K562 (cell line): ENCODE results near the gene DENND4C. TPM values are rescaled to one million over a fixed set of nuclear protein-coding genes. Genes with fewer than 3 reads are reported as not detected.
A peak's percentile ranks its signal among the peaks of the same experiment; 100 is the strongest.

Source experiments
- ARNT ChIP-seq, 2 experiments: fragments of 450-650 bp; IDR thresholded peaks; 2 replicates each; pipeline ENCODE4 v1.6.1; 2016; ENCODE audit warnings: mild to moderate bottlenecking in 1 of 2
- BRF1 ChIP-seq: IDR thresholded peaks from 3 replicates; pipeline ENCODE4 v1.6.1; 2011; ENCODE audit warnings: borderline replicate concordance, mild to moderate bottlenecking; ENCODE audit not compliant: insufficient read length; ENCODE audit errors: extremely low read depth
- DDX20 ChIP-seq: fragments of 450-650 bp; IDR thresholded peaks from 2 replicates; pipeline ENCODE4 v1.6.1; 2016; ENCODE audit warnings: missing genetic modification characterization, low read depth, mild to moderate bottlenecking, missing compliant biosample characterization, moderate library complexity
- GATAD2B ChIP-seq: fragments of 450-650 bp; IDR thresholded peaks from 2 replicates; pipeline ENCODE4 v1.6.1; 2017; ENCODE audit warnings: mild to moderate bottlenecking, borderline replicate concordance
- HIVEP1 ChIP-seq: fragments of 250-450 bp; sonication (Bioruptor Pico); IDR thresholded peaks from 2 replicates; pipeline ENCODE4 v1.4.0; 2020; ENCODE audit warnings: mild to moderate bottlenecking
- IFI16 ChIP-seq: fragments of 250-450 bp; sonication (Bioruptor Pico); IDR thresholded peaks from 2 replicates; pipeline ENCODE4 v2.1.2; 2022; ENCODE audit warnings: mild to moderate bottlenecking, inconsistent platforms
- KDM5B ChIP-seq: fragments of 200-600 bp; sonication (generic); IDR thresholded peaks from 2 replicates; pipeline ENCODE4 v1.6.1; 2012; ENCODE audit warnings: low read depth, mild to moderate bottlenecking, moderate library complexity, low read length, control low read depth, inconsistent platforms; ENCODE audit not compliant: insufficient replicate concordance
- MEF2A ChIP-seq: IDR thresholded peaks from 2 replicates; pipeline ENCODE4 v1.6.1; 2011; ENCODE audit warnings: low read depth, mild to moderate bottlenecking, low read length, moderate library complexity; ENCODE audit not compliant: control insufficient read depth
- NFATC3 ChIP-seq: fragments of 450-650 bp; IDR thresholded peaks from 2 replicates; pipeline ENCODE4 v1.6.1; 2017; ENCODE audit warnings: mild to moderate bottlenecking
- RBM34 ChIP-seq: fragments of 200-400 bp; formaldehyde crosslinking; IDR thresholded peaks from 2 replicates; pipeline ENCODE4 v1.6.1; 2018; ENCODE audit warnings: low read length, borderline replicate concordance; ENCODE audit not compliant: insufficient read depth
- SIN3A ChIP-seq, 2 experiments: fragments of 150-350 bp in 1 of 2; IDR thresholded peaks; 2 replicates each; pipeline ENCODE4 v1.6.1; 2011 to 2016; ENCODE audit warnings: borderline replicate concordance in 2 of 2, low read depth in 2 of 2, low read length in 2 of 2, mild to moderate bottlenecking in 2 of 2, moderate library complexity in 2 of 2; ENCODE audit not compliant: control insufficient read depth in 1 of 2
- TAF1 ChIP-seq: IDR thresholded peaks from 2 replicates; pipeline ENCODE4 v1.6.1; 2011; ENCODE audit warnings: mild to moderate bottlenecking, low read length, moderate library complexity; ENCODE audit not compliant: insufficient read depth, control insufficient read depth, severe bottlenecking; ENCODE audit errors: extremely low read depth
- TCF7L2 ChIP-seq: fragments of 150-350 bp; IDR thresholded peaks from 2 replicates; pipeline ENCODE4 v1.6.1; 2016; ENCODE audit warnings: low read depth, mild to moderate bottlenecking, low read length, moderate library complexity
- ZFP1 ChIP-seq: fragments of 450-650 bp; formaldehyde crosslinking; IDR thresholded peaks from 2 replicates; pipeline ENCODE4 v1.4.0; 2020; ENCODE audit warnings: mild to moderate bottlenecking, mixed read lengths
- ZFPM2 ChIP-seq: fragments of 250-450 bp; sonication (Bioruptor Pico); IDR thresholded peaks from 2 replicates; pipeline ENCODE4 v1.5.1; 2022; ENCODE audit warnings: mild to moderate bottlenecking
- ZNF146 ChIP-seq: IDR thresholded peaks from one replicate; pipeline ENCODE4 v1.6.1; 2018; ENCODE audit warnings: missing compliant biosample characterization; ENCODE audit not compliant: unreplicated experiment
- ZNF217 ChIP-seq: sonication (generic); formaldehyde crosslinking; IDR thresholded peaks from 2 replicates; pipeline ENCODE4 v1.8.0; 2022; ENCODE audit warnings: mild to moderate bottlenecking, missing genetic modification reagents
- ZNF311 ChIP-seq: fragments of 250-450 bp; sonication (Bioruptor Pico); IDR thresholded peaks from 2 replicates; pipeline ENCODE4 v1.4.0; 2020; ENCODE audit warnings: mild to moderate bottlenecking, moderate library complexity
- ZNF324 ChIP-seq: fragments of 250-450 bp; sonication (Bioruptor Pico); IDR thresholded peaks from 2 replicates; pipeline ENCODE4 v1.4.0; 2020; ENCODE audit warnings: mild to moderate bottlenecking
- ZNF668 ChIP-seq: fragments of 250-450 bp; sonication (Bioruptor Pico); IDR thresholded peaks from 2 replicates; pipeline ENCODE4 v1.8.0; 2022; ENCODE audit warnings: mild to moderate bottlenecking, inconsistent platforms
- ZZZ3 ChIP-seq: fragments of 450-650 bp; IDR thresholded peaks from 2 replicates; pipeline ENCODE4 v1.6.1; 2016; ENCODE audit warnings: antibody characterized with exemption, mild to moderate bottlenecking, moderate library complexity
- polyA plus RNA-seq, 8 experiments: library from polyadenylated mRNA; depleted of rRNA in 4 of 8; stranded (reverse) in 5 of 8; unstranded in 3 of 8; fragments of >200 nt; fragmentation: Nextera tagmentation in 2 of 8; fragmentation: Illumina TruSeq in 1 of 8; extraction: Ambion mirVana in 2 of 8; extraction: Trizol in 1 of 8; gene quantifications; 2 replicates each; pipeline versions ENCODE4 v1.2.1 to v1.2.3, GENCODE V29; 2011 to 2014; ENCODE audit warnings: inconsistent platforms in 1 of 8, missing spikeins in 1 of 8
- total RNA-seq, 7 experiments: library from RNA; depleted of rRNA in 6 of 7; stranded (reverse); fragments of >200 nt in 6 of 7; fragmentation: Illumina TruSeq in 2 of 7; extraction: Trizol in 2 of 7; gene quantifications; 2 replicates each; pipeline versions ENCODE4 v1.2.1 to v1.2.3, GENCODE V29; 2011 to 2021; ENCODE audit warnings: low replicate concordance in 1 of 7
- TF ChIP-seq, protein P1 (sequence below): fragments of 250-450 bp; sonication (Bioruptor Pico); IDR thresholded peaks from 2 replicates; pipeline ENCODE4 v1.4.0; 2020; ENCODE audit warnings: borderline replicate concordance
- TF ChIP-seq, protein P2 (sequence below): sonication (generic); formaldehyde crosslinking; IDR thresholded peaks from 2 replicates; pipeline ENCODE4 v1.5.0; 2020; ENCODE audit warnings: missing genetic modification reagents
- TF ChIP-seq, protein P3 (sequence below): fragments of 250-450 bp; sonication (Bioruptor Pico); IDR thresholded peaks from 2 replicates; pipeline ENCODE4 v1.8.0; 2022; ENCODE audit warnings: inconsistent platforms, mild to moderate bottlenecking, moderate library complexity, borderline replicate concordance
- TF ChIP-seq, protein P4 (sequence below): fragments of 450-650 bp; formaldehyde crosslinking; IDR thresholded peaks from 2 replicates; pipeline ENCODE4 v1.4.0; 2022; ENCODE audit warnings: mild to moderate bottlenecking, moderate library complexity

DENND4C gene
- total and polyA plus RNA-seq, 9 of the 15 experiments (the other 6 are each of a cell fraction or from before 2014, with no cell fraction given): 4.8 to 31.8 (median 13.9) TPM

DNA sequence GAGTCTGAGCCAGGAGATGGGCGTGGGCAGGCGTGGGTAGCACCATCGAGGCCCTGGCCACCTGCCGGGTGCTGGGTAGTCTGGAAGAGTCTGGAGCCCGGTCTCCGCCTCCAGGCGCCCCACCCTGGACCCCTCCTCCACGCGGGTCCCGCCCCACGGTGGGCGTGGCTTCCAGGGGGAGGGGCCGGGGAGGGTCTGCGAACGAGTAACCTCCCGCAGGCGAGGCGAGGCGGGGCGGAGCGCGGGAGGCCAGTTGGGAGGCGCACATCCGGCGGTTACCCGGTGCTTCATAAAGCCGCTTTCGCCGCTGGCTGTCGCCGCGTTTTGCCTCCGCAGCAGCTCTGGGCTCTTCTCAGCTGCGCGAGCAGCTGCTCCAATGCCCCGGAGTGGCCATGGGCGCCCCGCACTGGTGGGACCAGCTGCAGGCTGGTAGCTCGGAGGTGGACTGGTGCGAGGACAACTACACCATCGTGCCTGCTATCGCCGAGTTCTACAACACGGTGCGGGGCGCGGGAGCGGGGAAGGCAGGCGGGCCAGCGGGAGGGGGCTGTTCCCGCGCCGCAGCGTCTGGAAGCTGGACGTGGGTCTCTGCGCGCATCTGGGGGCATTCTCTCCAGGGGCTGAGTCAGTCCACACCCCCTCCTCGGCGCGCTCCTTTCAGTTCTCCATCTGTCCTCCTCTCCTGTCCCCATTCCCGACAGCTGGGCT is 178.4 kb downstream of the DENND4C start, which contains the start of gene ACER2 (continued):
- TF ChIP-seq, protein P1, sequence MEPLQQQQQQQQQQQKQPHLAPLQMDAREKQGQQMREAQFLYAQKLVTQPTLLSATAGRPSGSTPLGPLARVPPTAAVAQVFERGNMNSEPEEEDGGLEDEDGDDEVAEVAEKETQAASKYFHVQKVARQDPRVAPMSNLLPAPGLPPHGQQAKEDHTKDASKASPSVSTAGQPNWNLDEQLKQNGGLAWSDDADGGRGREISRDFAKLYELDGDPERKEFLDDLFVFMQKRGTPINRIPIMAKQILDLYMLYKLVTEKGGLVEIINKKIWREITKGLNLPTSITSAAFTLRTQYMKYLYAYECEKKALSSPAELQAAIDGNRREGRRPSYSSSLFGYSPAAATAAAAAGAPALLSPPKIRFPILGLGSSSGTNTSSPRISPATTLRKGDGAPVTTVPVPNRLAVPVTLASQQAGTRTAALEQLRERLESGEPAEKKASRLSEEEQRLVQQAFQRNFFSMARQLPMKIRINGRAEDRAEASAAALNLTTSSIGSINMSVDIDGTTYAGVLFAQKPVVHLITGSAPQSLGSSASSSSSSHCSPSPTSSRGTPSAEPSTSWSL: no peak
- TF ChIP-seq ZFPM2 (CRISPR knock-in tag) (no peak), HIVEP1 (CRISPR knock-in tag) (no peak), IFI16 (CRISPR knock-in tag) (no peak), DDX20 (tag) (no peak), ZNF668 (CRISPR knock-in tag) (no peak), ARNT (IDR thresholded peaks at IDR 0.05) (no peak), ZFP1 (no peak), ZZZ3 (no peak), KDM5B (peak; percentile 81), MEF2A (no peak), SIN3A (IDR thresholded peaks at IDR 0.05; ENCODE audit: borderline replicate concordance in 2 of 2, control insufficient read depth in 1 of 2, low read depth in 2 of 2, low read length in 2 of 2) (peak; percentile 24 to 75; a peak in 1 of 4 replicates), ZNF217 (CRISPR knock-in tag) (no peak), NFATC3 (no peak), TAF1 (peak; percentile 68), BRF1 (no peak), RBM34 (0 out of 2 replicates have a peak, but pooled peaks have one; percentile 45), ZNF324 (no peak), ZNF311 (no peak), GATAD2B (no peak), TCF7L2 (no peak), ZNF146 (no peak)
- TF ChIP-seq, protein P2, sequence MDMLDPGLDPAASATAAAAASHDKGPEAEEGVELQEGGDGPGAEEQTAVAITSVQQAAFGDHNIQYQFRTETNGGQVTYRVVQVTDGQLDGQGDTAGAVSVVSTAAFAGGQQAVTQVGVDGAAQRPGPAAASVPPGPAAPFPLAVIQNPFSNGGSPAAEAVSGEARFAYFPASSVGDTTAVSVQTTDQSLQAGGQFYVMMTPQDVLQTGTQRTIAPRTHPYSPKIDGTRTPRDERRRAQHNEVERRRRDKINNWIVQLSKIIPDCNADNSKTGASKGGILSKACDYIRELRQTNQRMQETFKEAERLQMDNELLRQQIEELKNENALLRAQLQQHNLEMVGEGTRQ (CRISPR knock-in tag): no peak
- TF ChIP-seq, protein P3, sequence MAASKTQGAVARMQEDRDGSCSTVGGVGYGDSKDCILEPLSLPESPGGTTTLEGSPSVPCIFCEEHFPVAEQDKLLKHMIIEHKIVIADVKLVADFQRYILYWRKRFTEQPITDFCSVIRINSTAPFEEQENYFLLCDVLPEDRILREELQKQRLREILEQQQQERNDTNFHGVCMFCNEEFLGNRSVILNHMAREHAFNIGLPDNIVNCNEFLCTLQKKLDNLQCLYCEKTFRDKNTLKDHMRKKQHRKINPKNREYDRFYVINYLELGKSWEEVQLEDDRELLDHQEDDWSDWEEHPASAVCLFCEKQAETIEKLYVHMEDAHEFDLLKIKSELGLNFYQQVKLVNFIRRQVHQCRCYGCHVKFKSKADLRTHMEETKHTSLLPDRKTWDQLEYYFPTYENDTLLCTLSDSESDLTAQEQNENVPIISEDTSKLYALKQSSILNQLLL (CRISPR knock-in tag): no peak
- TF ChIP-seq, protein P4, sequence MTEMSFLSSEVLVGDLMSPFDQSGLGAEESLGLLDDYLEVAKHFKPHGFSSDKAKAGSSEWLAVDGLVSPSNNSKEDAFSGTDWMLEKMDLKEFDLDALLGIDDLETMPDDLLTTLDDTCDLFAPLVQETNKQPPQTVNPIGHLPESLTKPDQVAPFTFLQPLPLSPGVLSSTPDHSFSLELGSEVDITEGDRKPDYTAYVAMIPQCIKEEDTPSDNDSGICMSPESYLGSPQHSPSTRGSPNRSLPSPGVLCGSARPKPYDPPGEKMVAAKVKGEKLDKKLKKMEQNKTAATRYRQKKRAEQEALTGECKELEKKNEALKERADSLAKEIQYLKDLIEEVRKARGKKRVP (CRISPR knock-in tag): no peak
